ENCODE results near the gene WDR7.

- TF ChIP-seq CTCF (IDR thresholded peaks at IDR 0.05), result no peak
- TF ChIP-seq POLR2A (IDR thresholded peaks at IDR 0.05), result no peak
Measured at GRCh38 chr18:57078614-57079013, 427.5 kb downstream of the WDR7 start.
